DOHH2 (cell line): Measurements from ENCODE around the gene POLR2A.

Experiments used
- H3F3A ChIP-seq: fragments of 200-600 bp; sonication (generic), shearing (Covaris generic); 2 replicates; pipeline ENCODE4 v1.6.0; 2016; ENCODE audit warnings: antibody characterized with exemption, mild to moderate bottlenecking; ENCODE audit not compliant: control insufficient read depth, insufficient read depth
- H3K27ac ChIP-seq: fragments of 200-600 bp; sonication (generic); 2 replicates; pipeline ENCODE4 v1.5.1; 2014; ENCODE audit warnings: low read depth, mild to moderate bottlenecking, low read length, moderate library complexity
- H3K27me3 ChIP-seq: fragments of 200-600 bp; sonication (generic); 2 replicates; pipeline ENCODE4 v1.6.1; 2014; ENCODE audit warnings: mild to moderate bottlenecking, low read length, mixed read lengths; ENCODE audit not compliant: control insufficient read depth
- H3K36me3 ChIP-seq: fragments of 200-600 bp; sonication (generic); 2 replicates; pipeline ENCODE4 v1.6.1; 2014; ENCODE audit warnings: mild to moderate bottlenecking, low read length, moderate library complexity, mixed read lengths; ENCODE audit not compliant: control insufficient read depth
- H3K4me1 ChIP-seq: fragments of 200-600 bp; sonication (generic); 2 replicates; pipeline ENCODE4 v1.6.1; 2014; ENCODE audit warnings: mild to moderate bottlenecking, low read length, mixed read lengths; ENCODE audit not compliant: control insufficient read depth
- H3K4me2 ChIP-seq: fragments of 200-600 bp; sonication (generic); 2 replicates; pipeline ENCODE4 v1.6.0; 2014; ENCODE audit warnings: mild to moderate bottlenecking, low read length, moderate library complexity
- H3K4me3 ChIP-seq: fragments of 200-600 bp; sonication (generic); 2 replicates; pipeline ENCODE4 v1.5.1; 2014; ENCODE audit warnings: mild to moderate bottlenecking, low read length, mixed read lengths
- H3K79me2 ChIP-seq: fragments of 200-600 bp; sonication (generic); 2 replicates; pipeline ENCODE4 v1.6.1; 2014; ENCODE audit warnings: mild to moderate bottlenecking, low read length, mixed read lengths; ENCODE audit not compliant: control insufficient read depth
- H3K9me2 ChIP-seq: fragments of 200-600 bp; sonication (generic); replicated peaks from 2 replicates; pipeline ENCODE4 v1.6.1; 2014; ENCODE audit warnings: mild to moderate bottlenecking, low read length, mixed read lengths; ENCODE audit not compliant: control insufficient read depth
- H3K9me3 ChIP-seq: fragments of 200-600 bp; sonication (generic); 2 replicates; pipeline ENCODE4 v1.6.1; 2014; ENCODE audit warnings: antibody characterized with exemption, low read length, mixed read lengths; ENCODE audit not compliant: control insufficient read depth, insufficient read depth
- H4K20me1 ChIP-seq: fragments of 200-600 bp; sonication (generic); 2 replicates; pipeline ENCODE4 v1.6.0; 2014; ENCODE audit warnings: low read depth, mild to moderate bottlenecking, antibody characterized with exemption, low read length, moderate library complexity; ENCODE audit not compliant: control insufficient read depth, insufficient read depth
- CTCF ChIP-seq: fragments of 200-600 bp; sonication (generic); IDR thresholded peaks from one replicate; pipeline ENCODE4 v1.5.1; 2014; ENCODE audit warnings: antibody characterized with exemption, mild to moderate bottlenecking, low read depth, low read length; ENCODE audit not compliant: poor library complexity, severe bottlenecking
- EZH2phosphoT487 ChIP-seq: fragments of 200-600 bp; sonication (generic); IDR thresholded peaks from 2 replicates; pipeline ENCODE4 v1.6.1; 2017; ENCODE audit warnings: borderline replicate concordance, mild to moderate bottlenecking, antibody characterized with exemption, low read length, moderate library complexity, mixed read lengths

Gene POLR2A

GRCh38 chr17:7442142-7442541, 42.0 kb upstream of the POLR2A start:
- Histone ChIP-seq H3K27ac (no peak overlapping the region), H3K9me2 (no peaks in the 10 kb centered on the region), H4K20me1 (peaks cover 5% of the 10 kb centered on the region; the same call in 1 of the 2 replicates), H3K36me3 (no peaks in the 10 kb centered on the region), H3K9me3 (no peaks in the 10 kb centered on the region), H3K4me2 (no peak overlapping the region), H3K79me2 (no peaks in the 10 kb centered on the region), H3K4me3 (no peak overlapping the region), H3K4me1 (peaks cover 51% of the 10 kb centered on the region), H3K27me3 (peaks cover 67% of the 10 kb centered on the region), H3F3A (no peaks in the 10 kb centered on the region)
- TF ChIP-seq EZH2phosphoT487 (no peak), CTCF (no peak)

- Histone ChIP-seq H3K36me3 (no peaks in the 10 kb centered on the region), H3K9me3 (no peaks in the 10 kb centered on the region), H4K20me1 (peaks cover 2% of the 10 kb centered on the region; the same call in 1 of the 2 replicates), H3K79me2 (no peaks in the 10 kb centered on the region), H3K4me1 (peaks cover 35% of the 10 kb centered on the region), H3K27ac (no peak overlapping the region), H3K4me2 (no peak overlapping the region), H3K9me2 (no peaks in the 10 kb centered on the region), H3K27me3 (peaks cover 64% of the 10 kb centered on the region), H3F3A (no peaks in the 10 kb centered on the region), H3K4me3 (no peak overlapping the region)
- TF ChIP-seq CTCF (no peak), EZH2phosphoT487 (no peak)
These were observed 40.4 kb upstream of the POLR2A start for GRCh38 chr17:7443499-7444485.

GRCh38 chr17:7444682-7445618, 39.2 kb upstream of the POLR2A start, which contains the start of gene CHRNB1:
Gene CHRNB1, plus strand, starts transcription at chr17:7445061. Its CDS starts 67 bp downstream, at chr17:7445128.
- no peaks in the 10 kb centered on the region for H3K9me3 ChIP-seq
- no peaks in the 10 kb centered on the region for H3F3A ChIP-seq
- no peaks in the 10 kb centered on the region for H3K9me2 ChIP-seq
- TF ChIP-seq EZH2phosphoT487: no peak; the same call in 1 of the 2 replicates
- TF ChIP-seq CTCF: no peak
- no peaks in the 10 kb centered on the region for H3K79me2 ChIP-seq
- no peaks in the 10 kb centered on the region; the same call in 1 of the 2 replicates for H4K20me1 ChIP-seq
- peak within 1 kb of the TSS; percentile 53 for H3K4me2 ChIP-seq
- H3K27ac ChIP-seq: no peak within 1 kb of the TSS
- no peaks in the 10 kb centered on the region for H3K36me3 ChIP-seq
- H3K4me1 ChIP-seq: peaks cover 24% of the 10 kb centered on the region
- H3K27me3 ChIP-seq: peaks cover 52% of the 10 kb centered on the region
- peak within 1 kb of the TSS; percentile 35; the same call in 1 of the 2 replicates for H3K4me3 ChIP-seq
